OCI-LY7 (cell line): ENCODE results near the gene NRXN2.

ENCODE experiments used
- CTCF ChIP-seq: fragments of 200-600 bp; sonication (generic); conservative IDR thresholded peaks from 2 replicates; pipeline ENCODE4 v1.5.1; 2014; ENCODE audit warnings: mild to moderate bottlenecking, antibody characterized with exemption, low read length, moderate library complexity, mixed read lengths
- EZH2phosphoT487 ChIP-seq: fragments of 200-600 bp; sonication (generic); IDR thresholded peaks from 2 replicates; pipeline ENCODE4 v1.6.1; 2018; ENCODE audit warnings: low read depth, borderline replicate concordance, mild to moderate bottlenecking, mixed run types, antibody characterized with exemption, low read length, moderate library complexity, mixed read lengths

DNA sequence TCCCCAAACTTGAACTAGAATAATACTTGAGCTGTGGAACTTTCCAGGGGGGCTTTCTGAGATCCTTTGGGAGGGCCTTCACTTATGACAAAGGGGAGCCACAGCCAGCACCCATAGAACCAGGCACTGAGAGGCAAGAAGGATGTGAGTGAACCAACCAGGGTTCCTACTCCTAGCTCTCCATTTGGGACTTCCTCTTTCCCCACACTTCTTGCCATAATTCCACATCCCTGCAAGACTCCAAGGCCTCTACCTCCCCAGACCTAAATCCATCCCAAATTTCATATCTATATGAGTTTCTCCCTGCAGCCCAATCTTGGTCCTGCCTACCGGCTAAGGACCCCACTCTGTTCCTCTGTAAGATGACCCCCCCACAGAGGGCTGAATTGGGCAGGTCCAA lies 31.5 kb downstream of the NRXN2 start:
- TF ChIP-seq CTCF, result no peak
- no peak for TF ChIP-seq EZH2phosphoT487
